Stimulated activated CD4-positive, alpha-beta T cell treated with anti-CD3 and anti-CD28 coated beads, Interleukin-4, amount 100 ng/mL, for 48 hours (primary cell): ENCODE data around the gene RFX8.
A peak's percentile ranks its signal among the peaks of the same experiment; 100 is the strongest.

Experiments
- DNase-seq, 2 donors: peaks; one replicate each; pipeline ENCODE4 v3.0.0-alpha.2; 2020; ENCODE audit warnings: low read depth in 2 of 2

RFX8 gene

GRCh38 chr2:101410114-101410513 is 64.8 kb downstream of the RFX8 start:
- DNase-seq = no peak

GRCh38 chr2:101409699-101410098 is 65.2 kb downstream of the RFX8 start:
- DNase-seq = no peak

GRCh38 chr2:101408925-101409324 is 66.0 kb downstream of the RFX8 start:
- DNase-seq = no peak

- no peak for DNase-seq
These were observed 69.5 kb downstream of the RFX8 start for GRCh38 chr2:101405351-101405899.

GRCh38 chr2:101403745-101404144 is 71.2 kb downstream of the RFX8 start:
- DNase-seq = no peak

GRCh38 chr2:101402630-101403029 is 72.3 kb downstream of the RFX8 start:
- DNase-seq = no peak

- DNase-seq = no peak
These were observed 73.0 kb downstream of the RFX8 start for GRCh38 chr2:101401906-101402305.

- DNase-seq = no peak
These were observed 73.6 kb downstream of the RFX8 start for GRCh38 chr2:101401326-101401665.

GRCh38 chr2:101400506-101401325 is 74.2 kb downstream of the RFX8 start:
- DNase-seq = no peak

- no peak for DNase-seq
These were observed 74.9 kb downstream of the RFX8 start for GRCh38 chr2:101400048-101400447.

- DNase-seq = no peak
These were observed 75.7 kb downstream of the RFX8 start for GRCh38 chr2:101399021-101399799.

- DNase-seq = no peak
These were observed 76.6 kb downstream of the RFX8 start for GRCh38 chr2:101398116-101398821.

GRCh38 chr2:101396316-101396717 is 78.6 kb downstream of the RFX8 start:
- DNase-seq = no peak

GRCh38 chr2:101395545-101396315 is 79.2 kb downstream of the RFX8 start:
- DNase-seq = no peak

GRCh38 chr2:101388232-101388631 is 86.7 kb downstream of the RFX8 start:
- no peak for DNase-seq

GRCh38 chr2:101387151-101387834 is 87.6 kb downstream of the RFX8 start, which contains the start of gene CREG2:
CREG2 (minus strand) TSS chr2:101387503; CDS start chr2:101387457, 46 bp downstream.
- peak; percentile 43 to 44 for DNase-seq

GRCh38 chr2:101386599-101387150 is 88.2 kb downstream of the RFX8 start:
- no peak for DNase-seq

GRCh38 chr2:101383016-101383541 is 91.8 kb downstream of the RFX8 start:
- DNase-seq = no peak

GRCh38 chr2:101382442-101382841 is 92.5 kb downstream of the RFX8 start:
- no peak for DNase-seq

- no peak for DNase-seq
These were observed 94.5 kb downstream of the RFX8 start for GRCh38 chr2:101380376-101380775.
